ENCODE data around the gene PCMT1. TPM values are rescaled to one million over a fixed set of nuclear protein-coding genes. Genes with fewer than 3 reads are reported as not detected.

The PCMT1 gene
- total and polyA plus RNA-seq, 2 of the 4 experiments (the other 2 are of a cell fraction), result 101 to 109 TPM

- in situ Hi-C loops (cut with MboI; ENCODE audit: low sequenced_read_pairs), result loop anchor here (25.0 kb wide), 1 partner anchor 1214 kb away; no protein-coding TSS in a partner anchor
Observed at GRCh38 chr6:149847939-149848267, 98.4 kb downstream of the PCMT1 start.

More at GRCh38 chr6:149847939-149848267, 98.4 kb downstream of the PCMT1 start:
- Histone ChIP-seq H3K9ac (ENCODE audit: low read depth, low read length) (no peak overlapping the region), H4K20me1 (ENCODE audit: insufficient read depth, low read length) (peaks cover 11% of the 10 kb centered on the region), H4K8ac (ENCODE audit: low read depth in 2 of 2, low read length in 2 of 2) (peak overlapping the region in 1 of 2 experiments; percentile 51; a peak in 1 of 4 replicates), H2AK9ac (replicated peaks; ENCODE audit: low read depth, low read length, poor library complexity) (peak overlapping the region; percentile 74), H3K4ac (ENCODE audit: low read depth, low read length) (peak overlapping the region; percentile 82), H2BK15ac (ENCODE audit: low read depth, low read length) (peak overlapping the region; percentile 84; the same call in 2 of the 3 replicates), H3K14ac (replicated peaks; ENCODE audit: low read depth, low read length) (0 out of 2 replicates have a peak overlapping the region, but pooled peaks have one; percentile 55), H3K9me3 (ENCODE audit: control insufficient read depth, insufficient read depth, low read length) (no peaks in the 10 kb centered on the region), H3K9me1 (ENCODE audit: insufficient read depth, low read length) (peaks cover 45% of the 10 kb centered on the region), H3K4me2 (ENCODE audit: low read depth, low read length) (0 out of 2 replicates have a peak overlapping the region, but pooled peaks have one; percentile 9), H2BK5ac (ENCODE audit: low read depth, low read length, poor library complexity, severe bottlenecking) (peak overlapping the region; percentile 91), H2AFZ (replicated peaks; ENCODE audit: low read length, poor library complexity) (no peak overlapping the region), H2BK120ac (ENCODE audit: low read depth, low read length) (peak overlapping the region; percentile 87), H3K36me3 (ENCODE audit: control insufficient read depth, insufficient read depth, low read length) (peaks cover 7% of the 10 kb centered on the region), H2BK20ac (ENCODE audit: low read depth, low read length) (peak overlapping the region; percentile 70), H3K79me1 (ENCODE audit: low read depth in 1 of 2, low read length in 2 of 2) (peaks cover 32 to 79% of the 10 kb centered on the region in 2 experiments), H3K23ac (ENCODE audit: low read depth, low read length) (peak overlapping the region; percentile 61; the same call in 1 of the 2 replicates), H3K27ac (ENCODE audit: insufficient read depth, low read length) (peak overlapping the region; percentile 87), H3K4me1 (ENCODE audit: control insufficient read depth, insufficient read depth, low read length) (peaks cover 36% of the 10 kb centered on the region), H3K4me3 (ENCODE audit: insufficient read depth, low read depth, low read length) (no peak overlapping the region), H3K18ac (ENCODE audit: low read depth, low read length) (peak overlapping the region; percentile 96; the same call in 1 of the 2 replicates), H3K56ac (ENCODE audit: extremely low read depth, insufficient read depth, low read length) (0 out of 2 replicates have a peak overlapping the region, but pooled peaks have one; percentile 2), H4K91ac (ENCODE audit: insufficient read depth, low read depth, low read length) (peak overlapping the region; percentile 80), H4K5ac (ENCODE audit: low read depth, low read length) (peak overlapping the region; percentile 52; the same call in 1 of the 2 replicates), H3K27me3 (ENCODE audit: control insufficient read depth, insufficient read depth, low read length) (no peaks in the 10 kb centered on the region), H2AK5ac (ENCODE audit: low read depth, low read length) (peak overlapping the region; percentile 88)
- intact Hi-C loops (cut with micrococcal nuclease), result no loop called here
- CTCF ChIA-PET, result interaction anchor here (0.8 to 1.4 kb wide), 3 partner anchors 9 to 16 kb away, joined by 3 read pairs; partner anchors contain the start of gene LRP11
- no CpG with 5 or more reads among the region's 4 CpGs for WGBS, 2 experiments (ENCODE audit: extremely low coverage in 2 of 2, insufficient read length in 1 of 2)
- no TSS peak for BruUV-seq (replicated peaks)
- dilution Hi-C loops (cut with HindIII; ENCODE audit: low sequenced_read_pairs, unreplicated experiment), result no loop called here
- POLR2A ChIA-PET (ENCODE audit: unreplicated experiment), result interaction anchor here (0.6 kb wide), 2 partner anchors 8 to 316 kb away, joined by 3 to 5 read pairs; no protein-coding TSS in a partner anchor
- DNase-seq (no peak), ATAC-seq (ENCODE audit: low read depth) (no peak)
- TF ChIP-seq MAFK (IDR thresholded peaks at IDR 0.05; ENCODE audit: low read depth, low read length) (no peak), USF2 (IDR thresholded peaks at IDR 0.05; ENCODE audit: low read depth, low read length) (peak; percentile 65; the same call in 1 of the 2 replicates), FOS (IDR thresholded peaks at IDR 0.05; ENCODE audit: low read depth, low read length) (no peak), RAD21 (IDR thresholded peaks at IDR 0.05; ENCODE audit: low read length) (no peak), CTCF (conservative IDR thresholded peaks at IDR 0.05; ENCODE audit: low read depth, low read length) (no peak)
